Amniotic epithelial cell (primary cell): ENCODE results near the gene SPIRE2.
A peak's percentile ranks its signal among the peaks of the same experiment; 100 is the strongest.
"Not testable (repeated sequence)": the region's sequence is repeated elsewhere in the genome, so short reads cannot be mapped to it uniquely, and the experiment has no call there.

Experiments used
- DNase-seq: peaks from one replicate; pipeline ENCODE4 v3.0.0-alpha.2; 2010; ENCODE audit warnings: low read depth

SPIRE2 gene

DNA sequence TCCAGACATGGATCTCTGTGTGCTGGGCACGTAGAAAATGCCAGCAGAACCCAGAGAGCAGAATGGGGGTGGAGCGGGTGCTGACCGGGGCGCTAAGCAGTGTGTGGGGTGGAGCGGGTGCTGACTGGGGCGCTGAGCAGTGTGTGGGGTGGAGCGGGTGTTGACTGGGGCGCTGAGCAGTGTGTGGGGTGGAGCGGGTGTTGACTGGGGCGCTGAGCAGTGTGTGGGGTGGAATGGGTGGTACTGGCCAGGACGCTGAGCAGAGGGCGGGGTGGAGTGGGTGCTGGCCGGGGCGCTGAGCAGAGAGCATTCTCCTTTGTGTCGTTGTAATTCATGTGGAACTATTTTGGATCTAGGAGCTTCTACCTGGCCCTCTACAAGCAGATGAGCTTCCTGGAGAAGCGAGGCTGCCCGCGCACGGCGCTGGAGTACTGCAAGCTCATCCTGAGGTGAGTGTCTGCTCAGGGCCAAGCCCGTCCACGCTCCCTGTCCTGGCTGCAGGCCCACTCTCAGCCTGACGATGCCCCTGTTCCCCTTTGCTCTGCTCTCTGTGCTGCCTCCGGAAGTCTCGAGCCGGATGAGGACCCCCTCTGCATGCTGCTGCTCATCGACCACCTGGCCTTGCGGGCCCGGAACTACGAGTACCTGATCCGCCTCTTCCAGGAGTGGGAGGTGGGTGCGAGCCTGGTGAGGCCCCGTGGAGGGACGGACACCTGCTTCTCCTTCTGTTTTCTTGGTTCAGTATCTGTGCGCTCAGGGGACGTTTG lies 70.1 kb downstream of the SPIRE2 start:
- DNase-seq, result no peak

DNA sequence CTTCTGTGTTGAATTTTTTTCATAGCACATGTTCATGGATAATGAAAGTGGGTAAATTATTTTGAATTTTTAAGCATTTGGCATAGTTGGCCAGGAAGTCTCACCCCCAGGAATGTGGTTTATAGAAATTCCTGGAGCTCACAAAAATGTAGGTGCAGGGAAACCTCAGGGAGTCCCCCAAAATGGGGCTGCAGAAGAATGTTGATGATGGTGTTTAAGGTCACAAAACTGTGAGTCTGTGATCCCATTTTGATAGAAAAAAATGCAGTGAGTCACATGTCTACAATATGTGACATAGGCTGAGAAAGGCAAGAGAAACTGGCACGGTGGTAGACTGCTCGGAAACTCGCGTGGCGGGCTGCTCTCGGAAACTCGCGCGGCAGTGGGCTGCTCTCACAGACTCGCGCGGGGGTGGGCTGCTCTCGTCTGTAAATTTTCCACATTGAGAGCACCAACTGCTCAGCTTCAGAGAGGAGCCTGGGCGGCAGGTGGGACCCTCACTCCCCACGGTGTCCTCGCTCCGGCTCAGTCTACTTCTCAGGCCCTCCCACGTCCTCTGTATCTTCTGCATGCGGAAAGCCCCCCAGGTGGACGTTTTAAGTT lies 71.7 kb downstream of the SPIRE2 start:
- DNase-seq, result no peak

DNA sequence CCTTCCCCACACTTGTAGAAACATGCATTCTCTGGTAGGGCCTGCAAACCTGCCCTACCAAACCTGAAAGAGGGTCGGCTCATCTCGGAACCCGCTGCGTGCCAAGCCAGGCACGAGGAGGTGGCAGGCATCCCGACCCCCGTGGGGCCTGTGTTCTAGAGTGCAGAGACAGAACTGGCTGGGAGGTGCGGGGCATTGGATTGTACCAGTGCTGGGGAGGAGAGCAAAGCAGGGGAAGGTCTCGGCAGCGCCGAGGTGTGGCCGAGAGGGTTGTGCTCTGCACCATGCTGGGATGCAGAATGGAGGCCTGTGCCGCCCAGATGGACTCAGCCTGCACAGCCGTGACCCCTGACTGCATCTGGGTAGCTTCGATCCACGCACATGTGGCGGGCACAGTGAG lies 72.6 kb downstream of the SPIRE2 start:
- no peak for DNase-seq

DNA sequence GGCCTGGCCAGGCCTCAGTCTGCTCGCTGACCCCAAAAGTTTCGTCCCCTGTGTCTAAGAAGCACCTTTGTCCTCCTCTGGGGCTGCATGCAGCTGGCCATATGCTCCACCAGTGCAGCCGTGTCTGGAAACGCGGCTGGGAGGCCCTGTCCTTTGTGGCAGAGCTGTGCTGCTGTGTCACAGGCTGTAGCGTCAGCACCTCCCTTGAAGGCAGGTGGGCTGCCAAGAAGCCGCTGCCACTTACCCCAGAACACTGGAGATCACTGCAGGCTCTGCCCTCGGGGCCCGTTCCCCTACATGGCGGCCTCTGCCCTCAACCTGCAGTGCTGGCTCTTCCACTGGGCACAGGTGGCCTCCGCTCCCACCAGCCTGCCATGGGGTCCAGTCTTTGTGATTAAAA lies 74.7 kb downstream of the SPIRE2 start:
- no peak for DNase-seq

DNA sequence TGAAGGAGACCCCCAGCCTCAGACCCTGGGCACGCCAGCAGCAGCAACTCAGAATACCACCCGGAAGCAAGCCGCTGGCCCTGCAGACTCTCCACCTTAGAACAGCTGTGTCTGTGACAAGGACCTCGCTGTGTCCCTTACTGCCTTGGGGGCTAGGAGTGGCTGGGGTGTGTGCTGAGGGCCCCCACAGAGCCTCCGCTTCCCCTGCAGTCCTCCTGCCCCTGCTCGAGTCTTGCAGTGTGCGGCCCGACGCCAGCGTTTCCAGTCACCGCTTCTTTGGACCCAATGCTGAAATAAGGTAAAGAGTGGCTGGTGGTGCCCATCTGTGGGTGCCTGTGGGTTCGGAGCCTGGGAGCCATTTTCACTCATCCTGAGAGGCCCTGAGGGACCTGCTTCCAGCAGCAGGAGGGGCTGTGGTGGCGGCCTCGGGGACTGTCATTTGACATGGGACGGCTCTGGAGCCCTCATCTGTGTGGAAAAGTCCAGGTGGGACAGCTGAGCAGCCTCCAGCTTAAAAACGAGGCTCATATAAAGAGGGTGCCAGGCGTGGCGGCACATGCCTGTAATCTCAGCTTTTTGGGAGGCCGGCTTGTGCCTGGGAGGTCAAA lies 75.7 kb downstream of the SPIRE2 start:
- no peak for DNase-seq

DNA sequence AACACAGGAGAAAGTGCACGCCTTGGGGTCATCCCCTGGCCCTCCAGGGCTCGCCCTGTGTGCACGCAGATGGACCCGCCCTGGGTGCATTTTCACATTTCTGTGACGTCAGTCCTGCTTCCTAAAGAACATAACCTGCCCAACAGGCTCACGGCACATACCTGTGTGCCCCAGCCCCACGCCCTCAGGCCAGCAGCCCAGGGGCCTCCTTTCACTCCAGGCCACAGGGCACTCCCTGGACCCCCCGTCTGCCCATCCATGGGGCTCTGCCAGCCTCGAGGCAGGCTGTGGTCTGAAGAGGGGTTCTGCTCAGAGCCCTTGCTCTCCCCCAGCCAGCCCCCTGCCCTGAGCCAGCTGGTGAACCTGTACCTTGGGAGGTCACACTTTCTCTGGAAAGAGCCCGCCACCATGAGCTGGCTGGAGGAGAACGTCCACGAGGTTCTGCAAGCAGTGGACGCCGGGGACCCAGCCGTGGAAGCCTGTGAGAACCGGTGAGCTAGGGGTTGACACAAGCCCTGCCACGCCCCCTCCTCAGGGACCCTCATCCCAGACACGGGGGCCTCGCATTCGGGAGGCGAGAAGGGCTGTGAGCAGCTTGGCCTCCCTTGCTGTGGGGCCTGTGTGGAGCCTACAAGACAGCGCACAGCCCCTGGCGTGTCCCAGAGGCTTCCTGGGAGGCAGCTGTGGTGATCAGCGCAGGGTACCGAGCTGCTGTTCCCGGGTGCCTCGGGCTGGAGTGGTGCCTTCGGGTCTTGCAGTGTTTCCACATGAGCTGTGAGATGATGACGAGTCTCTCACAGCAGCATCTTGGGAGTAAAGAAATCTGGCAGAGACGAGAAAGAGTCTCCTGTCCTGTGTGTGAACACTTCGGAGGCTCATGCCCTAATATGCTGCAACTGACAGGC lies 76.6 kb downstream of the SPIRE2 start:
- no peak for DNase-seq

DNA sequence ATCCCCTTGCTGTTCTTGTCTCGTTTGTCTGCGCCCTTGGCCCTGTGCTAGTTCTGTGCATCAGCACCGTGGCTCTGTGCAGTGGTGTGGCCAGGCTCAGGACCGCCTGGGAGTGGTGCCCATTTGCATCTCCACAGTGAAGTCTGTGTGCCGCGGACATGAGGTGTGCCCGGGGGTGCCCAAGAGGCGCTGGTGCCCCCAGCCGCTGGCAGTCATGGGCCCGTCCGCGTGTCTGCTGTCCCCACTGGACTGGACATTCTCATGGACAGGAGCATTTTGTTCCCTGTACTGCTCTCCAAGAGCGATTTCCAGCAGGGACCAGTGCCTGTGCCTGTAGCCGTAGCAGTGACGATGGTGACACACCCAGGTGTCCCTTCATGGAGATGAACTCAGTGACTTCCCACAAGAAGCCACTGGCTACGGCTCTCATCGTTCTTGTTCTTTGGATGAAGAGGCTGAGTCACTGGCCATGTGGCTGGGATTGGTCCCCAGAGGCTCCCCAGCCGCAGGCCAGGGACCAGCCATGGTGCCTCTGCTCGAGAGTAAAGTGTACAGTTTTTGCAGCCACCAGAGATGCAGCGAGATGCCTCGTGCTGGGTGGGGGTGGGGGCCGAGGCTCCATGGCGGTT lies 77.3 kb downstream of the SPIRE2 start:
- DNase-seq, result no peak

DNA sequence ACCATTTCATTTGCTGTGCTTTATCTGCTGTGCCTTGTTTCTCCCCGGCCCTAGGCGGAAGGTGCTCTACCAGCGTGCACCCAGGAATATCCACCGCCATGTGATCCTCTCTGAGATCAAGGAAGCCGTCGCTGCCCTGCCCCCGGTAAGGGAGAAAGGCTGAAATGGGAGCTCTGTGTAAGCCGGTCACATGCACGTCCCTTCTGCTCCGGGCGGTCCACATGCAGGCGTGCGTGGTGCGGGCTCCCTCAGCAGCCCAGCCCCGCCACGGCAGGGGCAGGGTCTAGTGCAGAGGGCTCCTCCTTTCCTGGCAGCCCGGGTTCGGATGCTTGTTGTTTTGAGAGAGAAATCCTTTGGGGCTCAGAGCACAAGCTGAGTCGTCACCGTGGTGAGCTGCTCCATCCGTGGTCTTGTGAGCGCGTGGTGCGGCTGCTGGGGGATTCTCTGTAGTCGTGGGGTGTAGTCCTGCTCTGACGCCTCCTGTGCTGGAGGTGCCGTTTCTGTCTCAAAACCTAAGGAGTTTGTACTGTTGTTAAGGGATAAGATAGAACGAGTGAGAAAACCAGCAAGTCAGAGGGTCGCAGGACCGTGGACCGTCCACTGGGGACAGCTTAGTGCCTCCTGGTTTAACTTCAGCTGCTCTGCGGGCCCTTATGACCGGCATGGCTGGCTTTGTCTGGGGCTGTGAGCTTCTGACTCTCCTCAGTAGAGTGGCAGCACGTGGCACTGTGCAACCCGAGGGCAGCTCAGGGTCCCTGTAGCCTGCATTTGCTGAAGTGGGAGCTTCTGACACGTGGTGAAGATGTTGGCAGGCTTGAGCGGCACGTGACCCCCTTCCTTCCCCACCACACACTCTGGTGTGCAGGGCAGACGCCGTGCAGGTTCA lies 78.1 kb downstream of the SPIRE2 start:
- no peak for DNase-seq

DNA sequence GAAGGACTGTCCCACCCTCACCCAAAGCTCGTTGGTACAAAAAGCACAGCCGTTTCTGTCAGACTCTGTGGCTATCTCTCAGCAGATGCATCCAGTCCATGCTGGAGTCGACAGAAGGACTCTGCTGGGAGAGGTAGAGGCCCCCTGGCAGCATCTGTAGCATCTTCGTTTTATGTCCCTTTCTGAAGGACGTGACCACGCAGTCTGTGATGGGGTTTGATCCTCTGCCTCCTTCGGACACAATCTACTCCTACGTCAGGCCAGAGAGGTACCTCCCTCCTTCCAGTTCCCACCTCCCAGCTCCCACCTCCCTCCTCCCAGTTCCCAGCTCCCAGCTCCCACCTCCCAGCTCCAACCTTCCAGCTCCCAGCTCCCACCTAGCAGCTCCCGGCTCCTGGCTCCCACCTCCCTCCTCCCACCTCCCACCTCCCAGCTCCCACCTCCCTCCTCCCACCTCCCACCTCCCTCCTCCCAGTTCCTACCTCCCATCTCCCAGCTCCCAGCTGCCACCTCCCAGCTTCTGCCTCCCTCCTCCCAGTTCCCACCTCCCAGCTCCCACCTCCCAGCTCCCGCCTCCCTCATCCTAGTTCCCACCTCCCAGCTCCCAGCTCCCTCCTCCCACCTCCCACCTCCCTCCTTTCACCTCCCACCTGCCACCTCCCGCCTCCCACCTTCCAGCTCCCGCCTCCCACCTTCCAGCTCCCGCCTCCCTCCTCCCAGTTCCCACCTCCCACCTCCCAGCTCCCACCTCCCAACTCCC lies 79.0 kb downstream of the SPIRE2 start:
- no peak for DNase-seq

DNA sequence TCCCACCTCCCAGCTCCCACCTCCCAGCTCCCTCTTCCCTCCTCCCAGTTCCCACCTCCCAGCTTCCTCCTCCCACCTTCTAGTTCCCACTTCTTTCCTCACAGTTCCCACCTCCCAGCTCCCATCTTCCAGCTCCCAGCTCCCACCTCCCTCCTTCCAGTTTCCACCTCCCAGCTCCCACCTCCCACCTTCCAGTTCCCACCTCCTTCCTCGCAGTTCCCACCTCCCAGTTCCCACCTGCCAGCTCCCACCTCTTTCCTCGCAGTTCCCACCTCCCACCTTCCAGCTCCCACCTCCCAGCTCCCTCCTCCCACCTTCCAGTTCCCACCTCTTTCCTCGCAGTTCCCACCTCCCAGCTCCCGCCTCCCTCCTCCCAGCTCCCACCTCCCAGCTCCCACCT lies 80.0 kb downstream of the SPIRE2 start:
- DNase-seq, result peak; percentile 15

DNA sequence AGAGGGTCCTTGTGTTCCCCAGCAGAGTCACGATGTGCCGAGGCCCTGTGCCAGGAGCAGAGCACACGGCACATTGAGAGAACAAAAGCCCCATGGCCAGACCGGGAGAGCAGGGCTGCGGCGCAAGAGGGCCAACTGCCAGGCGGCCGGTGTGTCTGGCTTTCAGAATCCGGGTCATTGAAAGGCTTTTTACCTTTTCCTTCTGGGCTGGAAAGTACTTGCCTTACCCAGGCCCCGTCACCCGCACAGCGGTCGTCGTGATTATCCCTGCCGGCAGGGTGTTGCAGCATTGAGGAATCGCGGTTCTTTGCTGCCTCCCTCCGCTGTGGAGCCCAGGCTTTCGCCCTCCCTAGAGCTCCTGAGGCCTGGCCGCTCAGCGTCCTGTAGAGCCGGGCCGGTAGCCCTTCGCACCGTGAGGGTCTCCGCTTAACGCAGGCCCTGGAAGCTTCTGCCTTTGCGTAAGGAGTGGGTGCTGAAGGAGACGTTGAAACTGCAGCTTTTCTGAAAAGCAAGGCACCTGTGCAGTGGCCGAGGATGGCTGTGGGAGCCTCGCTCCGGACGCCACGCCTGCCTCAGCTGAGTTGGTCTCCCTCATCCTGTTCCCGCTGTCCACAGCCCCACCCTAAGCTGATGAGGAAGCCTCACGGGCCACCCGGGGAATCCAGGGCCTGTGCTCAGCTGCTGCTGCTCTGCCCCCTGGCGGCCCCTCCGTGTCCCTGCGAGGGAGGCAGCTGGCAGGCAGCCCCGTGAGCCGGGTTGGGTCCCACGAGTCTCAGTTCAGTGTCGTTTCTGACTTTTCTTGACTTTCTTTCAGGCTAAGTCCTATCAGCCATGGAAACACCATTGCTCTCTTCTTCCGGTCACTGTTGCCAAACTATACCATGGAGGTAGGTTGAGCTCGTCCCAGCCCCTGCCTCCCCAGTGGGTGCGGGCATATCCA lies 81.8 kb downstream of the SPIRE2 start:
- peak; percentile 68 for DNase-seq

DNA sequence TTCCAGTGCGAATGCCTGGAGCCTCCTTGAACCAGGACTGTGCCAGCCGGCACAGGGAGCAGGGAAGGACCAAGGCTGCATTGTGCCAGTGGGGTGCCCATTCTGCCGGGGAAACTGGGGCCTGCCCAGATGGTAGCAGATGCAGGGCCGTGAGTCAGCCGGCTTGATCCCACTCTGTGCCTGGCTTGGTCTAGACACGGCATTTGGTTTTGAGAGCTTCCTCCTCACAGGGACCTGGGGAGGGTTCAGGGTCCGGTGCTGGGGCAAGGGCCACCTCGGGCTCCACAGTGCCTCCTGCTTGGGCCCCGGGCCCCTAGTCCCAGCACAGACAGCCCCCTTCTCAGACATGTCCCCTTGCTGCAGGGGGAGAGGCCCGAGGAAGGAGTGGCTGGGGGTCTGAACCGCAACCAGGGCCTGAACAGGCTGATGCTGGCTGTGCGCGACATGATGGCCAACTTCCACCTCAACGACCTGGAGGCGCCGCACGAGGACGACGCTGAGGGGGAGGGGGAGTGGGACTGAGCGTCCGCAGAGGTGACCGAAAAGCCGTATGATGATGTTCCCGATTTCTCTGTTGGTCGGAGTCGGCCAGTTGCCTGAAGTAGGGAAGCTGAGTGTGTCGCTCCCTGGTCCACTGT lies 82.6 kb downstream of the SPIRE2 start:
- DNase-seq, result no peak

DNA sequence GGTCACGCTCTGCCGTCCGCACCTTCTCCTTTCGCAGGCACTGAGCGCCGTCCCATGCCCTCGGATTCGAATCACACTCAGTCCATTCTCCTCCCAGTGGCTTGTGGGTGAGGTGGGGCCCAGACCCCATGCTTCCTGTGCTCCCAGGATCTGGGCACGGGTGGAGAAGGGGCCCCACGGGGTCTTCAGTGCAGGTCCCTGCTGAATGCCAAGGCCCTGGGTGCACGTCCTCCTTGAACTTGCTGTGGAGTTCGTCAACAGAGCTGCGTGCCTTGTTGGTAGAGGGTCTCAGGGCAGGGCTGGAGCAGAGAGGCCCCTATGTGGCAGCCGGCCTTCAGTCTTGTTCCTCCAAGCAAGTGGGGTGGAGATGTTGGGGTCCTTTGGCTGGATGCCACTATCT lies 83.1 kb downstream of the SPIRE2 start:
- DNase-seq, result no peak

DNA sequence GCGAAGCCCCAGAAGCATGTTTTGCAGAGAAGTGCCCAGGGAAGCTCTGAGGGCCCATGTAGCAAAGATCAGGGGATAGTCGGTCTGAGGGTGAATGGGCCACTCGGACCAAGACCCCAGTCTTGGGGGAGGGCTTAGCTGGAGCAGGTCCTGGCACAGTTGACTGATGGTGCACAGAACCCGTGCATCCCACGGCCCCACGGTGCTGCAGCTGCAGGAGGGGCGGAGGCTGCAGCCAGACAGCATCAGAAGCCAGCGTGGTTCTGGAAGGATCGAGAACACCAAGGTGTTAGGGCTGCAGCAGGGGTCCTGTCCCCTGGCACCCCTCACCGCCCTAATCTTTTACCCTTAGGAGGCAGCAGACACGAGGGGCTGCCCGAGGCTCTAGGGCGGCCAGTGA lies 83.9 kb downstream of the SPIRE2 start:
- DNase-seq, result no peak

DNA sequence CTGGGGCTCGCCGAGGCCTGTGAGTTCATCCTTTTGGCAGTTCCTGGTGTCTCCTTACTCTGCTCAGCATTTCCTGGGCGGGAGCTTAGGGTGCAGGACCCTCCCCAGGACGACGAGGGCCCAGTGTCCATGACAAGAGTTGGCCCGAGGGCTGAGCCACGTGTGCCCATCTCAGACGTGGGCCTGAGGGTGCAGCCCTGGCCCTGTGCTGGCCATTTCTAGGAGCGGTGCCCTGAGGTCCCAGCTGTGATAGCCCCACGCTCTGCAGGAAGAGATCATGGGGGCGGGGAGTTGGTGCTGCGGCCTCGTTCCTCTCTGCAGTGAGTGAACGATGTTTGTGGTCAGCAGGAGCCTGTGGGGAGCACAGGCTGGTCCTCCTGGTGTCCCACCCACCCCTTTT lies 84.4 kb downstream of the SPIRE2 start:
- DNase-seq, result no peak

DNA sequence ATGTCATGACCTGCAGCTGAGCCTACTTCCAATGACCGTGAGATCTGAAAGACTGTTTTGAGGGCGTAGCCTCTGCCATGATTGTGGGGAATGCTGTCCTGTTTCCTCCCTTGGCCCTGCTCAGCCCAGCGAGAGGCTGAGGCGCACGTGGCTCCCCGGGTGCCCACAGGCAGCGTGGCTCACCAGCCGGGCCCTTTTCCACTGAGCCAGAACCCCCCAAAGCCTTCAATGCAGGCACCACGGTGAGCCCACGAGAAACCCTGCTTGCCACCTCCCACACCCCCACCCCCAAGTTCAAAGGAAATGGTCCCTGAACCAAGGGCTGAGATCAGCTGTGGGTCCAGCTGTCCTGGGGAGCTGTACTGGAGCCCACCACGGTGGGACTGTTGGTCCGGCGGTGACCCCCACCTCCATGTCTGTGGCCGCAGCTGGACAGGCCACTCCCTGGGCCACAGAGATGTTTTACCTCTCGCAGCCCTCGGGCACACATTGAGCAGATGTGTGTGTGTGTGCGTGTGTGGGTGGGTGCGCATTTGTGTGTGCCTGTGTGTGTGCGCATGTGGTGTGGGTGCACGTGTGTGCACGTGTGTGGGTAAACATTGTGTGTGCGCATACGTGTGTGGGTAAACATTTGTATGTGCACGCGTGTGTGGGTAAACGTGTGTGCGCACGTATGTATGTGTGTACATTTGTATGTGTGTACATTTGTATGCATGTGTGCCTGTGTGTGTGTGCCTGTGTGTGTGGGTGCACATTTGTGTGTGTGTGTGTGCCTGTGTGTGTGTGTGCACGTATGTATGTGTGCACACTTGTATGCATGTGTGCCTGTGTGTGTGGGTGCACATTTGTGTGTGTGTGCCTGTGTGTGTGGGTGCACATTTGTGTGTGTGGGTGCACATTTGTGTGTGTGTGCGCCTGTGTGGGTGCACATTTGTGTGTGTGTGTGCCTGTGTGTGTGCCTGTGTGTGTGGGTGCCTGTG lies 85.4 kb downstream of the SPIRE2 start:
- DNase-seq, result no peak

DNA sequence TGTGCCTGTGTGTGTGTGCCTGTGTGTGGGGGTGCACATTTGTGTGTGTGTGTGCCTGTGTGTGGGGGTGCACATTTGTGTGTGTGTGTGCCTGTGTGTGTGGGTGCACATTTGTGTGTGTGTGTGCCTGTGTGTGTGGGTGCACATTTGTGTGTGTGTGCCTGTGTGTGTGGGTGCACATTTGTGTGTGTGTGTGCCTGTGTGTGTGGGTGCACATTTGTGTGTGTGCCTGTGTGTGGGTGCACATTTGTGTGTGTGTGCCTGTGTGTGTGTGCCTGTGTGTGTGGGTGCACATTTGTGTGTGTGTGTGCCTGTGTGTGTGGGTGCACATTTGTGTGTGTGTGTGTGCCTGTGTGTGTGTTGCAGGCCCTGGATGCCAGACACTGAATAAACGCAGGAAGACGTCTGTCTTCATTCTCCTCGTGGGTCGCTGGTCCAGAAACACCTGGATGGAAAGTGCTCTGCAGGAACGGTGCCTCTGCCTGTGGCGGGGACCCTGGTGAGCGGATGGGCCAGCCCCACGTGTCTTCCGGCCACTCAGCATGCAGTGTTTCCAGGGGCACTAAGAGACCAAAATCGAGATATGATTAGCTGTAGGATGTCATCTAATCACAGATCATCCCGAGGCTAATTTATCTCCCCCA lies 86.5 kb downstream of the SPIRE2 start:
- DNase-seq, result not testable (repeated sequence)
